CD4-positive, alpha-beta T cell treated with Interleukin-6 for 4 hours (primary cell): Measurements from ENCODE around the gene SLC46A2.

Source experiments
- DNase-seq: peaks from one replicate; pipeline ENCODE4 v3.0.0-alpha.2; 2020; ENCODE audit warnings: mixed read lengths

Gene SLC46A2

DNA sequence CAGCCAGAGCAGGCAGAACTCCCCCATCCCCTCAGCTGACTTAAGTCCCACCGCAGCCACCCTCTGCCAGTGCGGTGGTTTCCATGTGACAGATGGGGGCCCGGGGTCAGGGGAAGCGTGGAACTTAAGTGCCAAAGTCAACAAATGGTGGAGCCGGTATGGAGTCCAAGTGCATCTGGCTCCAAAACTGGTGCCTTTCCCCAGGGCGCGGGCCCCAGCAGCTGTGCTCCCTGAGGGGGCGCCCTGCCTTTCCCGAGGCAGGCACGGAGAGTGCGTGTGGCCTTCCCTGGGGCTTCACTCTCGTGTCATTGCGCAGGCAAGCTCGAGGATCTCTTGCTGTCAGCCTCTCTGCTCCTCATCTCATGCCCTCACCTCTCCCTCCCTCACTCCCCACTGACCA is 33.8 kb downstream of the SLC46A2 start:
- no peak for DNase-seq

DNA sequence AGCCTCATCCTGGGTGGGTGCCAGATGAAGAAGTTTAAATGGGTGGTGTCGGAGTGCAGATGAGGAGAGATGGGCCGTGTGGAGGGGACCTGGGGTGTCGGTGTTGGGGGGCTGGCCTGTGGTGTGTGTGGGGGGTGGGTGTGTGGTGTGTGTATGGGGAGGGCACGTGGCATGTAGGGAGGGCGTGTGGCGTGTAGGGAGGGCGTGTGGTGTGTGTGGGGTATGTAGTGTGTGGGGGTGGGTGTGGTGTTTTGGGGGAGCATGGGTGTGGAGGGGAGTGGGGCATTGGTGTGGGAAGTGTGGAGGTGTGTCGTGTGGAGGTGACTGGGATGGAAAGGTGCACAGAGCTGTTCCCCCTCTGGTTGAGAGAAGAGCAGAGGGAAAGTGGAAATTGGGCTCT is 34.5 kb downstream of the SLC46A2 start:
- DNase-seq, result no peak

DNA sequence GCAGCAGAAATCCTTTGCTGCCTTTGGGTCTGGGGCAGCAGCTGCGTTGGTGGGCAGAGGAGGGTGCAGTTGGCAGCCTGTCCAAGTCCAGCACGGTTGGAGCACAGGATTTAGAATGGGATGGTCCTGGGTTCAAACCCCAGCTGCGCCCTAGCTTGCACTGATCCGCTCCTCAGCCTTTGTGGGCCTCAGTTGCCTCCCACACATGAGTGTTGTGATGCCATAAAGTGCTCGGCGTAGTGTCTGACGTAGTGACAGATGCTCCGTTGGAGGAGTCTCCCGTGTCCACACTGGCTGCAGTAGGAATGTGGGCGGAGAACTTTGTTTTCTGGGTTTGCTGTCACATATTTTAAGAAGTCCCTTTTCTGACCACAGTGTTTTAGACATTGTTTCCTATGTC is 36.0 kb downstream of the SLC46A2 start:
- DNase-seq, result no peak

DNA sequence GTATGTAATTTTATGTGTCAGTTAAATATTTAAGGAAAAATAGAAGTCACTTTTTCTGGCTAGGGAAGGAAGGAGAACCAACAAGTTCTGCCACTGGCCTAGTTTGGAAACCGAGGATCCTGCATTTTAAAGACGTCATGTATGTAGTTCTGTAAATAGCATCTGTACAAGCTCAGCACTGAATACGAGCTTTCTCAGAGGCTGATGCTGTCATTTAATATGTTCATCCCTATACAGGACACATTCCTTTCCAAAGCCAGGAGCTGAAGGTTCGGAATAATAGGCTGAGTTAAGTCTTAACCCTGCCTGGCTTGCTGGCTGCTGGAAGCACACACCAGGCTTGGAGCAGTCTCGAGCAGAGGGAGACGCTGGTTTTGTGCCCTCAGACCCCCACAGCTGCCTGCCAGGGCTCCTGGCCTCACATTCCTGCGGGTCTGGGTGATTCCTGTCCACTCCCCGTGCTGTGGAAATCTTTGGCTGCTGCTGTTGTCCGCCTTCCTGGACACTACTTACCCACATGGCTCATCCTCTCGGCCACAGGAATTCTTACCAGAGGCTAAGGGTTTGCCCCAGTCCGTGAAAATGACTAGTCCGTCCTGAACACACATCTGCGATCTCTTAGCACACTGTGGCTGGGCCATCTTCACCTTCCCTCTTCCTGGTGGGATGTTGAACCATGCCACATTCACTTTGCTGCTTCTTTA is 36.6 kb downstream of the SLC46A2 start:
- DNase-seq, result no peak

DNA sequence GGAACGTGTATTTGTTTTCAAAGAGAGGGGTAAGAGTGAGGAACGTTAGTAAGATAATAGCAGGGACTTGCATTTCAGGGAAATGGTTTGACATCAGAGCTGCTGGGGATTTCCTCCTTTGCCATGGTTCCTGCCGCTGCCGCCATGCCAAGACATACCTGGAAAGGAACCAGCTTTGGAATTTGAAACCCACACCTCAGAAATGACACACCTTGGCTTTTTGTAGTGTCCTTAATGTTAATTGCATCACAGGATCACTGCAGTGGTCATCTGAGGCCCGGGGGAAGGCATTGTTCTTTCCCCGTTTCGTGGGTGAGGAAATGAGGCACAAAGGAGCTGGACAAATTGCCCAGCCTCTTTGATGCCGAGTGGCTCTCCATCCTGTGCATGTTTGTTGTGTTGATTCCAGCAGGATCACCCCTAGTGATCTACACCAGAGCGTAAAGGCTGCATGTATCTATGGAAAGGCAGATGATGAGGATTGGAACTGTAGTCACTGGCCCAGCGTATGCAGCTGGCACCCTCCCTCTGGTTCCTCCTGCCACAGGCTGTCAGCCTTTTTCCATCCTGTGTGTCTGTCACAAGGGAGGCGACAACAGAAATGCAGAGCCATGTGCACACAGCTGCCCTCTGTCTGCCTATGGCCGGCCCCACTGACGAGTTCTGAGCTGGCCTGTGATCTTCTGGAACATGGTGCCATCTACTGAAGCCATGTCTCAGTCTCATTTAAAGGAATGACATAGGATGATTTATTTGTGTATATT is 37.8 kb downstream of the SLC46A2 start:
- DNase-seq, result no peak

DNA sequence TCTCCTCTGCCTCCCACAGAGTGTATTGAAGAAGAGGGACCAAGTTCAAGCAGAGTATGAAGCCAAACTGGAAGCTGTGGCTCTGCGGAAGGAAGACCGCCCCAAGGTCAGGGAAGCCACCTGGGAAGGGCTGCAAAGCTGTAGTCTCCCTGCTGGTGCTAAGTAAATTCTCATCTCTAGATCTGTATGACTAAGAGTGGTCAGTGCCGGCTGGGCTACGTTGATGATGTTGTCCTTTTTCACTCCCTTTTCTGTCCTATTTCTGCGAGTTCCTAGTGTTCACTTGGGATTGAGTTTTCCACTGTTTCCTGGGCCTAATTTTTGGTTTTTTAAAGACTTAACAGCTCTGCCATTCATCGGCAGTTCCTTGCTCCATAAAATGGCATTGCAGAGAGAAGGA is 39.8 kb downstream of the SLC46A2 start:
- DNase-seq, result no peak

DNA sequence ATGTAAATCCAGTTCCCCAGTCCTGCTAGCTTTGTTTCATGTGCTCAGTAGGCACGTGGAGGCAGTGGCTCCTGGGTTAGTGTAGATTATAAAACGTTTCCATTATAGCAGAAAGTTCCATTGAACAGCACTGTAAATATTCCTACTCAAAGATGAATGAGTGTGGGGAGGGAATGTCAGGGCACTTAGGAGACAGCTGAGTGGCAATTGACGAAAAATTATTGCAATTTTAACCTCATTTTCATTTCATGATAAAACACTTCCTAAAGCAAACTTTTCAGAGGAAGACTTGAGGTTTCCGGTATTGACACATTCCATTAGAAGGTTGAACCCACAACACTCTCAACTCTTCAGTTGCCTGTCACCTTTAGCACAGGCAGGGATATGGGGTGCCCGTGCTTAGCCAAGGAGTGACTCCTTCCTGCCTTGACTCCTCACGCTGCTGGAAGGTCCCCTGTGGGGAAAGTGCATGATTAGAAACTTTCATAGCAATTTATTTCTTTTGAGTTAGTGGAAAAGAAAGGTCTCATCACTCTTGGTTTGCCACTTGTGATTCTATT is 41.2 kb downstream of the SLC46A2 start:
- DNase-seq, result no peak

DNA sequence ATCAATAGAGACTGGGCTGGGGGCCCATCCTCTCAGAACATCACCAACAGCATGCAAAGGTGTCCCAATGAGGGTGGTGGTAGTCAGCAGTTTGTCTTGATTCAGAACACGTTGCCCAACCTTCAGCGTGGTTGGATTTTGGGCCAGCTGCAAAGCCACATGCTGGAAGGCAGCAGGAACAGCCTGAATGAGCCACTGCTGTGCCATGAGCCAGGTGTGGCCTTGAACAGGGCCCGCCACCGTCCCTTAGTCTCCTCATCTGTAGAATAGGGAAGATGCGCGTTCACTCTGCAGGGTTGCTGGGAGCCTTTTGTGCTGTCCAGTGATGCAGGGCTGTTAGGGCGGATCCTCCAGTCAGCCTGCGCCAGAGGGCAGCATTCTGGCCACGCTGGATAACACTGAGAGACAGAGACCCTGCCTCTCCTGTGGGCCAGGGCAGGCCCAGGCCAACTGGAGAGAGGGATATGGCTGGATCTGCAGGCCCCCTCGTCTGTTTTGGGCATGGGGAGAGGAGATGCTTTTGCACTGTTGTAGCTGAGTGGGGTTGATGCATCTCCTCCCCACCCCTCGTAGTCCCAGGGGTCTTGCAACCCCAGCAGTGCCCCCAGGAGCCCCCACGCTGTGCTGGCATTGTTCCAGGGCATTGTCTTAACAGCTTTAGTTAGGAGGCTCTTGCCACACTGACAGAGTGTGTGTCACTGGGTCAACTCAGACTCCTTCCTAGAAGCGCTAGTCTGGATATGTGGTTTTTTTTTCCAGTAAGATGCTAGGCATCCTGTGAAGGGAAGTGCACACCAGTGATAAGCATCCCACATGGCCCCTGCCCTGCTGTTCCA is 42.1 kb downstream of the SLC46A2 start:
- DNase-seq, result no peak

DNA sequence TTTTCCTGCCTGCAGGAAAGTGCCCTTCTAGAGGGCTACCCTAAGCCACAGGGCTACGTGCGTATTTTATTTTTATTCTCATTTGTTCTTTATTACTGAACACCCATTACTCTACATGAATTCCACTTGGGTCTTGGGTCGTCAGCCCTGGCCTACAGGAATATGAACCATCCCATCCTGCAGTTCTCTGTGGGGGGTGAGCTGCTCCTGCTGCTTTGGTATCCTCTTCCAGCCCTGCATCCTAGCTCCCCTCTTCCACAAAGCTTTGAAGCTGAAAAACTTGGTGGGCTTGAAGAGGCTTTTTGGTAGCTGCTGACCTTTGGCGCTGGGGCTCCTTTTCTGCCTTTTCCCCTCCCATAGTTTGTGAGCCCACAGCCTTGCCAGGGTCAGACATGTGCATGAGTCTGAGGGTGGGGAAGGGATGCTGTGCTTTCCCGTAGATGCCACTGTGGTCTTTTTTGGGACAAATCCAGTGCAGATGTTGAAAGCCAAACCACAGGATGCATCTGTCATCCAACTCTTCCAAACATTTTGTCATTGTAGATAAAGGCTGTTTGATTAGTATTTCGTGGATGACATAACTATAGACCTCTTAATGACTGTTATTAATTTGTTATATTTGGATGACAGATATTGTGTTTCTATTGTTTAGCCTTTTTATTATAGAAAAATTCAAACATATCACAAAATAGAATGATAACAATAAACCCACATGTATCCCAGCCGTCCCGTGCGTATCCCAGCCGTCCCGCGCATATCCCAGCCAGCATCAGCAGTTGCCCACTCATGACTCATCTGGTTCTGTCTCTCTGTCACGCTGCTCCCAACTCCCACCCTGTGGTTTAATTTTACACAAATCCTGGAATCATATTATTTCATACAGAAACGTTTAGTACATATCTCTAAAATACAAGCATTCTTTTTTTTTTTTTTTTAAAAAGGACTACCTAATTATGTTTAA is 43.9 kb downstream of the SLC46A2 start:
- no peak for DNase-seq

DNA sequence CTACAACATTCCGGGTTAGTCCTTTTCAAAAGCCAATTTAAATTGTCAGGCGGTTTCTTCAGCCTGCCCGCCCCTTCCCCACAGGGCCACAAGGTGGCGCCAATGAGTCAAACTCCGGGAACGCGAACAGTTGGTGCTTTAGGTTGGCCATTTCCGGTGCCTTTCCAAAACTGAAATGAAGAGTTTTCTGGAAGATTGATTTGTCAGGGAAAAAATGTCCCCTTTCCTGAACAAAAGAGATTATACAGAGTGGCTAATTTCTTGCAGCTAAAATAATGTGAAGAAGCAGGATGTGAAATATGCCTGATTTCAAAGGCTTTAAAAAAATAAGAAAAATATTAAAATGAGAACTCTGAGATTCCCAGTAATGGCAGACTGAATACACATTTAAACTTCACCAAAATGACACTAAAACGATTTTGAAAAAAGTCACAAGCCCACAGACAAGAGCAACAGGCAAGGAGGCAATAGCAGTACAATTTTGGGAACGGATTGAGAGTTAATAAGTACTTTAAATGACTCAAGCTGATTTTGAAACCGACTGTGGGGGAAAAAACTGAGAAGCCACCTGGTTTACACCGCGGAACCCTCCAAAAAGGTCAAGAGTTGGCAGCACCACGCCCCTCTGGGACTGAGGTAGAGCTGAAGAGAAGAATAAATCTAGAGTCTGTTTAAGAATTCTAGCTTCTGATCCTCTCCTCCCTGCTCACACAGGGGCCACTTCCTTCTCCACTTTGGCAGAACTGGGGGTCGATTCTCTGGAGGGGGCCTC is 45.7 kb downstream of the SLC46A2 start:
- peak; percentile 76 for DNase-seq

DNA sequence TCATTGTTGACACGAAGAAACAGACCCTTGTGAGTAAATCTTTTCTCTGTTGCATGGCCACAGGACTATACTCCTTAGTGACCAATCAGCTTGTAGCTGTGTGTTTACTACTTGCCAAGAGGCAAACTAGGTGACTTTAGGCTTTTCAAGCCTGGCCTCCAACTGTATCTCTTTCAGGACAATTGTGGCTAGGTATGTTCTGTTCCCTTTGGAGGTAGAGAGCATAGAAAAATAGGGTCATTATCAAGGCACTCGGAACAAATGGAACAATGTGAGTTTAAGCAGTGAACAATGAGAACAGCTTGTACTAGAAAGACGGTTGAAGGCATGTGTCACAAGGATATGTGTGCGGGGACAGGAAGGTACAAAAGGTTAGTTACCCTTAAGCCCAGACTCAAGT is 48.1 kb downstream of the SLC46A2 start:
- DNase-seq, result no peak

DNA sequence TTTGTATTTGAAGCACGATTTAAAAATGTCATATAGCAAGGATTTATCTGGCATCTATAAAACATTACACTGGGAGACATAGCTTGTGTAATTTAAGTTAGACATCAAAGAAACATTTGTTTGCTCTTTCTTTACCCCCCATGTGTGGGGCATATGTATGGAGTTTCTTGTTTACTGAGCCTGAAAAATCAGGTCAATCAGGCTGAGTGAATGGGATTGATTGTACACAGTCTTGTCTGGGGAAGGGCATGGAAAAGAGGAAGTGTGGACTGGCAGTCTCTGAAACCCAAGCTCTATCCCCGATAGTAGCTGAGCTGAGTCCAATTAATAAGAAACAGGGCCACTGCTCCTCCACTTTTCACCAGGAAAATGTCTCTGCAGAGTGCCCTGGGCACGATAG is 49.4 kb downstream of the SLC46A2 start:
- DNase-seq, result no peak

DNA sequence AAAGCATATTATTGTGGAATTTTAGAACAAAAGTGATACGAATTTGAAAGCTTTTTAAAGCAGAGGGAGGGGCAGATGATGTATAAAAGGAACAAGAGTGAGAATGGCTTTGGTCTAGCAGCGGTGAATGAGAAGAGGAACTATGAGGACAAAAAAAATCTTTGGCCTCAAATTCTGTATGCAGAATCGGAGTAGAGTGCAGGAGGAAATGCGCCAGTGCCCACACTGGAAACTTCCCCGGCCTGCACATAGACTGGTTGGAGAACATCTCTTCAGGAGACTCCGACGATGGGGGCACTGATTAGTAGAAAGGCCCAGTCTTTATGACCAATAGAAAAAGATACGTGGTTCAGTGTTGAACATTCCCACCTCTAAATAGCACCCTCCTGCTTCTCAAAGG is 51.3 kb downstream of the SLC46A2 start:
- DNase-seq, result no peak

DNA sequence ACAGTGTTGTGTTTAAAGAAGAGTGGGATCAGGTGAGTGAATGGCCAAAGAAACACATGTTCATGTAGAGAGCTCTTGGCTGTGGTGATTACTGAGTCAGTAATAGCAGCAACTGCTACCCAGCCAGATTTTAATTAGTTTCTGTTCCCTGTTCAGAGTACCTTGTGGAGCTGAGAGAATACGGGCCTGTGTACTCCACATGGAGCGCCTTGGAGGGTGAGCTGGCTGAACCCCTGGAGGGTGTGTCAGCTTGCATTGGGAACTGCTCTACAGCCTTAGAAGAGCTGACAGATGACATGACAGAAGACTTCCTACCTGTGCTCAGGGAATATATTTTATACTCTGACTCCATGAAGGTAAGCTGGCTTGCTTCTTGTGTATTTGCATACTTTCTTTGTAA is 52.3 kb downstream of the SLC46A2 start:
- no peak for DNase-seq

DNA sequence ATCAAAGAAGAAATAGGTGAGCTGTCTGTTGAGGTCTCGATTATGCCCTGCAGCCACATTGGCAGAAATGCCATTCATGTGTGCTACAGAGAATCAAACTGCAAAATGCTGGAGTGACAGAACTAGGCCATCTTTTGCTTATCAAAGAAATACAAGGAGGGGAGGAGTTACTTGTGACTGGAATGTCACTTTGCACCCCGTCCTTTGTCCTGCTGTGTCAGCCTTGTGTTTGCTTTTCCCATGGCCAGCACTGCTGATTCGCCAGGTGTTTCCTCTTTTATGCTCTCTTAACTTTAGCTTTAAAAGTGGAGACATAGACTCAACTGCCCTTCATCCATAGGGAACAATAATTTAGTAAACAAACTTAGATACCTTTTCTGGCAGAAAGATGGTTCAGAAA is 54.3 kb downstream of the SLC46A2 start:
- DNase-seq, result no peak

DNA sequence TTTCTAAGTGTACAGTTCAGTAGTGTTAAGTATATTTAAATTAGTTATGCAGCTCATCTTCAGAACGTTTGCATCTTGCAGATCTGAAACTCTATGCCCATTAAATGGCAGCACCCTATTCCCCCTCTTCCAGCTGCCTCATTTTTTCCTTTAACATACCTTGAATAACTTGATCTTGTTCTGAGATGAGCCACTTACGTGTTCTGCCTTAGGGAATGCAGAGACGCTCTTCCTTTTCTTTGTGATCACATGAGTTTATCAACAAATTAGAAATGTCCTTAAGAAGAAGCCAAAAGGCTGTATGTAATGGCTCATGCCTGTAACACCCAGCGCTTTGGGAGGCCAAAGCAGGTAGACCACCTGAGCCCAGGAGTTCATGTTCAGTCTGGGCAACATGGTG is 57.6 kb downstream of the SLC46A2 start:
- DNase-seq, result no peak

DNA sequence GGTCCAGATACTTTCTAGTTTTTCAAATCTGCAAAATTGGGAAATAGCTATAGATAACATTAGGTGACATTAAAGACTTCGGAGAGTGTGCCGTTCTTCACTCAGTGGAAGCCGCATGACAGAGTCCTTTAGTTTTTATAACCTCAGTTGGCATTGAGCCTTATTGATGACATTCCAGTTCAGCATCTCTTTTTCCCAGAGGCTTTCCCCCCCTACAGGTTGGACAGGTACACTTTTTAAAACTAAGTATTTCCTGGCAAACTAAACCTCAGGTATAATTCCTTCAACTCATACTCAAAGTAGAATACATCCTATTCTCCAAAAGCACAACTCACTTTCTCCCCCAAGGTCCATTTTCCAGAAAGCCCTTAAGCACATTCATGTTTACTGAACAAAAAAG is 58.7 kb downstream of the SLC46A2 start:
- no peak for DNase-seq

DNA sequence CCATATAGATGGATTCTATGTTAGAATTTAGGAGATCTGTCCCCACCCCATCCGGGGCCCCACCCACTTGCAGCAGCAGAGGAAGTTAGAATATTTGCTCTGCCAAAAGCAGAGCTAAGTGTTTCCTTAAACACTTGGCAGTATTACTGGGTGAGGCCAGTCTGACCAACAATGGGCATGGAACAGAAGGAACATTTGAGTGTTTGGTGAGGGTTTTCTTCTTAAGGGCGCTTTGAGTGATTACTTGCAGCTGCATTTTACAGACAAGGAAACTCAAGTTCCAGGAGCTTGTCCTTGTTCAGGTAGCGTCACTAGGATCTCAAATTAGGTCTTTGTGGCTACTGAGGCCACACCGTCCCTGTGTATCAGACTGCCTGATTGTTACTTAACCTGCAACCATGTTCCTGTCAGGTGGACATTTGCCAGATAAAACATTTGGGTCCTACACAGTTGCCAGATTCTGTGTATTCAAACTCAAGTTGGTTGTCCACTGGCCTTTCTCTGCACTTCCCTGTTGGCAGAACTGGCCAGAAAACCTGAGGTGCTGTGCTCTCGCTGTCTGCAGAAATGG is 59.3 kb downstream of the SLC46A2 start:
- no peak for DNase-seq
